ENCODE results near the gene ALPI. TPM values are rescaled to one million over a fixed set of nuclear protein-coding genes. Genes with fewer than 3 reads are reported as not detected.

ALPI gene
- polyA plus RNA-seq, 3 donors from 2014 or later, result not detected

DNA sequence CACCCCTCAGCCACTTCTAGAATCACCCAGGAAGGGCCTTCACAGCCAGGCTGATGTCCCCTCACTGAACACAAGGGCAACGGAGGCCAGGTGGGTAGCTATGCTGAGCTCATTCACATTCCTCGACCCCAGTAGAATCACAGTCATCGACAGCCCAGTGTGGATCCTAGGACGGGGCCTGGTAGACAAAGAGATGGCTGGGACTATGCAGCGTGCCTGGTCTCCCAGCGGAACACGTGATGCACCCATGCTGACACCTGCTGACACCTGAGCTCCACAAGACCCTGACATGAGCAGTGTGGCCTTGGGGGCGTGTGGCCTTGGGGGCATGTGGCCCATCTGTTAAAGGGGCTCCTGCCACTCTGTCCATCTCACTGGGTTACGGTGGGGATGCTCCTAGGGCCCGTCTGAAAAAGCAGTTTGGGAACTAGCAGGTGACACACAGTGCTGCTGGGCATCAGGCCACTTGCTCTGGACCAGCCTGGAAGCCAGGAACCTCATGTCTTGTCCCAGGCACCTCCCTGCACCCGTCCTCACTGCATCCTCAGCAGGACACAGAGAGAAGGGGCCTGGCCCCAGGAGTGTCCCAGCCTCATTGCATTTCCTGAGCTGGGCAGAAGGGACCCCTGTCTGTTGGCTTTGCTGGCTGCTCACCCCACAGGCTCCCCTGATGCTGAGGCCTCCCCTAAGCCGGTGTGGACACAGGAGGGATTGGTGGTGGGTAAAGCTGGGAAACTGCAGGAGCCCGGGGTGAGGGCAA, 22.0 kb downstream of the ALPI start:
- no peak overlapping the region for H3K27ac Mint-ChIP-seq
- H3K36me3 Mint-ChIP-seq, result no peaks in the 10 kb centered on the region
- H3K4me1 Mint-ChIP-seq, result no peaks in the 10 kb centered on the region
- H3K4me3 Mint-ChIP-seq, result no peak overlapping the region
- H3K27me3 Mint-ChIP-seq (ENCODE audit: low read depth in 3 of 3), result peaks cover 0 to 14% (median 0%) of the 10 kb centered on the region in 3 donors
- H3K9me3 Mint-ChIP-seq, result no peaks in the 10 kb centered on the region
- no peak for DNase-seq

DNA sequence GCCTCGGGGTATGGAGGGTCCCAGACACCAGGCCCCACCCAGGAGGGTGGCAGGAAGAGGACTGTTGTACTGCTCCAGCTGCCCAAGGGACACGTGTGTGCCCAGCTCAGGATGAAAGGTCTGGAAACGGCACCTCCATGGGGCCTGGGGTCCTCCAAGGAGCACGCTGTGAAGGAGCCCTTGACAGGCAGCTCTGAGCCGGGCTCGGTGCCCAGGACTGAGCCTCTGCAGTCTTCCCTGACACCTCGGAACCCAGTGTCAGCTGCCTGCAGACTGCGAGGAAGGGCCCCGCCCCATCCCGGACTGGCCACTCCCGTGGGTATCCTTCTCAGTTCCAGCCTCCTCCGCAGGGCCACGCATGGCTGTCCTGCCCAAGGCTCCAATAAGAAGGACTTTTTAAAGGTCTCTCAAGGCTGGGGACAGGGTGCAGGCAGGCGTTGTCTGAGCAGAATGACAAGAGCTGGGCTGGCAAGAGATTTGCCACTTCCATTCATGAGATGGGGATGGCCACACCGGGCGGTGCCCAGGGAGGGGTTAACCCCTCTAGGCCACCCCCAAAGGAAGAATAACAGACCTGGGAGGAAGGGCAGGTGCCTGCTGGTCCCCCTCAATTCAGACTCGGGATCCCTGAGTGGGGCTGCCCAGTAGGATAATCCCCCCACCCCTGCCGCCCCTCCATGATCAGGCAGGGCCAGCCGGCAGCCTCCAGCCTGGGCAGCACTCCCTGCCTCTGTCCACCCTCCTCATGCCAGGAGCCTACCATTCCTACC, 22.8 kb downstream of the ALPI start:
- H3K27ac Mint-ChIP-seq, result no peak overlapping the region
- H3K4me1 Mint-ChIP-seq, result no peaks in the 10 kb centered on the region
- DNase-seq, result no peak
- no peaks in the 10 kb centered on the region for H3K36me3 Mint-ChIP-seq
- H3K4me3 Mint-ChIP-seq, result no peak overlapping the region
- H3K9me3 Mint-ChIP-seq, result no peaks in the 10 kb centered on the region
- peaks cover 0 to 10% (median 0%) of the 10 kb centered on the region in 3 donors for H3K27me3 Mint-ChIP-seq (ENCODE audit: low read depth in 3 of 3)

GRCh38 chr2:232479341-232480200, 23.6 kb downstream of the ALPI start:
- H3K27me3 Mint-ChIP-seq (ENCODE audit: low read depth in 3 of 3), result peaks cover 0 to 12% (median 1%) of the 10 kb centered on the region in 3 donors
- H3K36me3 Mint-ChIP-seq, result no peaks in the 10 kb centered on the region
- H3K9me3 Mint-ChIP-seq, result no peaks in the 10 kb centered on the region
- no peak overlapping the region for H3K4me3 Mint-ChIP-seq
- DNase-seq, result no peak
- no peak overlapping the region for H3K27ac Mint-ChIP-seq
- H3K4me1 Mint-ChIP-seq, result no peaks in the 10 kb centered on the region

- no peaks in the 10 kb centered on the region for H3K9me3 Mint-ChIP-seq
Observed at GRCh38 chr2:232480201-232481190, 24.5 kb downstream of the ALPI start.

GRCh38 chr2:232481322-232482140, 25.6 kb downstream of the ALPI start:
- Mint-ChIP-seq H3K27me3 (ENCODE audit: low read depth in 3 of 3) (peaks cover 0 to 2% (median 1%) of the 10 kb centered on the region in 3 donors), H3K36me3 (no peaks in the 10 kb centered on the region), H3K9me3 (no peaks in the 10 kb centered on the region), H3K4me1 (no peaks in the 10 kb centered on the region), H3K27ac (no peak overlapping the region), H3K4me3 (no peak overlapping the region)
- DNase-seq, result no peak

More at GRCh38 chr2:232480201-232481190, 24.5 kb downstream of the ALPI start:
- Mint-ChIP-seq H3K4me3 (no peak overlapping the region), H3K27ac (no peak overlapping the region), H3K27me3 (ENCODE audit: low read depth in 3 of 3) (peaks cover 0 to 7% (median 1%) of the 10 kb centered on the region in 3 donors), H3K4me1 (no peaks in the 10 kb centered on the region), H3K36me3 (no peaks in the 10 kb centered on the region)
- no peak for DNase-seq

- peaks cover 0 to 2% (median 1%) of the 10 kb centered on the region in 3 donors for H3K27me3 Mint-ChIP-seq (ENCODE audit: low read depth in 3 of 3)
- no peak for DNase-seq
- H3K4me3 Mint-ChIP-seq, result no peak overlapping the region
- no peak overlapping the region for H3K27ac Mint-ChIP-seq
- H3K4me1 Mint-ChIP-seq, result no peaks in the 10 kb centered on the region
- no peaks in the 10 kb centered on the region for H3K36me3 Mint-ChIP-seq
- no peaks in the 10 kb centered on the region for H3K9me3 Mint-ChIP-seq
Observed at GRCh38 chr2:232482301-232483238, 26.6 kb downstream of the ALPI start.

DNA sequence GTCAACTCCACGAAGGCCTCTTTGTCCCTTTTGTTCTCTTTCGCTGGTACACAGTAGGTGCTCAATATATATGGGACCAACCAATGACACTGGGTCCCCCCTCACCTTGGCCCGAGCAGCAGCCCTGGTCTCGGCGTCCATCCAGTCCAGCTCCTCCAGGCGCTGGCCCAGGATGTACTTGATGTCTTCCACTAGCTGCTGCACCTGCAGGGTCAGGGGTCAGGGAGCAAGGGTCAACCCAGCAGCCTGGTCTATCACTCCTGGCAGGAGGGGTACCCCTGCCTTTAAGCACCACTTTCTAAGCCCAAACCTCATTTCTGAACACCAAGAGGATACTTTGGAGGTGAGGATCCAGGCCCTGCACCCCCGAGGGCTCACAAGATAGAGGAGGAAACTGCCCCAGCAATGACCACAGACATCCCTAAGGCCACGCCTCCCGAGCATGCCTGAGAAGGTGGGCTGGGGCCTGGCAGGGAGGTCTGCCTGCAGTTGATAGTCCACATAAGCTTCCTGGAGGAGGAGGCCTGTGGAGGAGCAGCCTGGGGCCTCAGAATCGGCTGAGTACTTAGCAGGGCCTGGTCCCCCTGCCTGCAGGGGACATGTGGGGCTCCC, 27.5 kb downstream of the ALPI start:
- H3K27ac Mint-ChIP-seq, result no peak overlapping the region
- H3K9me3 Mint-ChIP-seq, result no peaks in the 10 kb centered on the region
- no peak overlapping the region for H3K4me3 Mint-ChIP-seq
- DNase-seq, result no peak
- peaks cover 1 to 3% (median 2%) of the 10 kb centered on the region in 3 donors for H3K27me3 Mint-ChIP-seq (ENCODE audit: low read depth in 3 of 3)
- no peaks in the 10 kb centered on the region for H3K36me3 Mint-ChIP-seq
- H3K4me1 Mint-ChIP-seq, result no peaks in the 10 kb centered on the region

- H3K27me3 Mint-ChIP-seq (ENCODE audit: low read depth in 3 of 3), result peaks cover 1 to 8% (median 5%) of the 10 kb centered on the region in 3 donors
Observed at GRCh38 chr2:232483923-232484627, 28.1 kb downstream of the ALPI start.

DNA sequence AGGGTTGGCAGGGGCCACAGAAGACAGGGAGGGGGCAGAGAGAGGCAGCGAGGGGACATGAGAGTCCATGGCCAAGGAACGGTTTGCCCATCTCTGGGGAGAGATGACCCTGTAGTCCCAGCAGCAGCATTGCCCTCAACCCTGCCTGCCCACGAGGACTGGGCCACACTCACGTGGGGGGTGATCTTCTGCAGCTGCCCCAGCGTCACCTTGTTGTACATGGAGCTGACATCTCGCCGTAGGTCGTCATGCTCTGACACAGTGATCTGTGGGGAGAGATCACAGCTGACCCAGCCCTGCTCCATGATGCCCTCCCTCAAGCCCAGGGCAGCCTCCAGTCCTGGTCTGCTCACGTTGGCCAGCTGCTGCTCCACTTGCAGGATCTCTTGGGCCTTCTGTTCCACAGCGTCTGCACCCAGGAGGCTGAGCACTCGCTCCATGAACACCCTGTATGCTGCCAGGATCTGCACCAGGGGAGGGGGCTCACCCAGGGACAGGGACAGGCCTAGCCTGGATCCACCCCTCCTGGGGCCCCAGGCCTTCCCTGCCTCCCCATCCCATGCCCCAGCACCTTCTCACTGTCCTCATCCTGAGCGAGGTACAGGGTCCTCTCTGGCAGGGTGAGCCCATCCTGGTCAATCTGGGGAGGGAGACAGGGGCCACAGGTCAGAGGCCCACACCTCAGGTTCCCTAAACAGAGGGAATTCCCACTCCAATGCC, 28.8 kb downstream of the ALPI start:
- H3K27me3 Mint-ChIP-seq (ENCODE audit: low read depth in 3 of 3), result peaks cover 1 to 14% (median 7%) of the 10 kb centered on the region in 3 donors
- peaks cover 0 to 2% (median 0%) of the 10 kb centered on the region in 6 donors for H3K9me3 Mint-ChIP-seq
- H3K4me3 Mint-ChIP-seq, result no peak overlapping the region
- no peak overlapping the region for H3K27ac Mint-ChIP-seq
- H3K4me1 Mint-ChIP-seq, result peaks cover 0 to 8% of the 10 kb centered on the region in 2 donors
- H3K36me3 Mint-ChIP-seq, result no peaks in the 10 kb centered on the region
- DNase-seq, result no peak

More at GRCh38 chr2:232483923-232484627, 28.1 kb downstream of the ALPI start:
- H3K4me3 Mint-ChIP-seq, result no peak overlapping the region
- peaks cover 0 to 2% (median 0%) of the 10 kb centered on the region in 6 donors for H3K9me3 Mint-ChIP-seq
- no peak overlapping the region for H3K27ac Mint-ChIP-seq
- no peak for DNase-seq
- no peaks in the 10 kb centered on the region for H3K36me3 Mint-ChIP-seq
- H3K4me1 Mint-ChIP-seq, result peaks cover 0 to 6% of the 10 kb centered on the region in 2 donors

DNA sequence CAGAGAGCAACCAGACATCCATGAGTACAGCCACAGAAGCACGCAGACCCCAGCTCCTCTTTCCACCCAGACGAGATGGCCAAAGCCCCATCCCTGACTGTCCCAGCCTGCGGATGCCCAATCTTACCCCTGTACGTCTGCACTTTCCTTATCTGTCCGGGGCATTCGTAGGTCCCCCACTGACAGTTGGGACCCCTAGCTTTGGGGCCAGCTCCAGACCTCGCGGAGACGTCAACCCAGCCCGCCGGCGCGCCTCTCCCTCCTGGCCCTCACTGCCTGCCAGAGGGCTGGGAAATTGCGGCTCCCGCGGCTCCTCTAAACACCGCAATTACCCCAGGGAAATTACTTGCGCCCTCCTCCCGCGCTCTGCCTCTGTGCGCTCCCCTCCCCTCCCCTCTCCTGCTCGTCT, 29.4 kb downstream of the ALPI start:
- Mint-ChIP-seq H3K4me1 (peaks cover 0 to 8% of the 10 kb centered on the region in 2 donors), H3K36me3 (no peaks in the 10 kb centered on the region), H3K4me3 (no peak overlapping the region), H3K27ac (no peak overlapping the region), H3K9me3 (peaks cover 0 to 2% (median 0%) of the 10 kb centered on the region in 6 donors), H3K27me3 (ENCODE audit: low read depth in 3 of 3) (peaks cover 1 to 15% (median 7%) of the 10 kb centered on the region in 3 donors)
- no peak for DNase-seq

All from immature natural killer cell (primary cell).